ENCODE results near the gene SBF1.
"Not testable (repeated sequence)": the region's sequence is repeated elsewhere in the genome, so short reads cannot be mapped to it uniquely, and the experiment has no call there.

Gene SBF1

GRCh38 chr22:50474710-50475651 lies at the start of gene SBF1:
Gene SBF1 (minus strand): TSS chr22:50475035. CDS start chr22:50474840, 195 bp downstream.
- FAIRE-seq = no peak

- no peak for FAIRE-seq
These were observed 49.2 kb upstream of the SBF1 start for GRCh38 chr22:50523806-50524675.

GRCh38 chr22:50523458-50523805 lies 48.6 kb upstream of the SBF1 start:
- FAIRE-seq = no peak

GRCh38 chr22:50522806-50523438 lies 48.1 kb upstream of the SBF1 start:
- no peak for FAIRE-seq

- FAIRE-seq = no peak
These were observed 47.5 kb upstream of the SBF1 start for GRCh38 chr22:50522208-50522805.

- no peak for FAIRE-seq
These were observed 46.9 kb upstream of the SBF1 start for GRCh38 chr22:50521710-50522109.

- FAIRE-seq = no peak
These were observed 46.1 kb upstream of the SBF1 start for GRCh38 chr22:50520826-50521453.

GRCh38 chr22:50520184-50520583 lies 45.3 kb upstream of the SBF1 start:
- FAIRE-seq = not testable (repeated sequence)

GRCh38 chr22:50519151-50519550 lies 44.3 kb upstream of the SBF1 start:
- FAIRE-seq = no peak

- FAIRE-seq = no peak
These were observed 43.8 kb upstream of the SBF1 start for GRCh38 chr22:50518606-50519005.

- FAIRE-seq = no peak
These were observed 42.8 kb upstream of the SBF1 start for GRCh38 chr22:50517495-50518260.

- no peak for FAIRE-seq
These were observed 42.1 kb upstream of the SBF1 start for GRCh38 chr22:50516891-50517290.

- no peak for FAIRE-seq
These were observed 41.2 kb upstream of the SBF1 start for GRCh38 chr22:50516068-50516467.

GRCh38 chr22:50513175-50513574 lies 38.3 kb upstream of the SBF1 start:
- no peak for FAIRE-seq

- no peak for FAIRE-seq
These were observed 34.1 kb upstream of the SBF1 start for GRCh38 chr22:50508897-50509296.

- FAIRE-seq = no peak
These were observed 33.4 kb upstream of the SBF1 start, which contains the start of gene NCAPH2 for GRCh38 chr22:50507991-50508884. Gene NCAPH2 (plus strand): TSS chr22:50508224. CDS start chr22:50508338, 114 bp downstream.

GRCh38 chr22:50507421-50507990 lies 32.7 kb upstream of the SBF1 start, which contains the start of gene LMF2:
Gene LMF2 (minus strand): TSS chr22:50507702. CDS start chr22:50507675, 27 bp downstream.
- no peak for FAIRE-seq

- no peak for FAIRE-seq
These were observed 32.0 kb upstream of the SBF1 start for GRCh38 chr22:50506611-50507420.

All from TTC549 (cell line).